HL-60 (cell line): Measurements from ENCODE around the gene IPO11.

Experiments used
- DNase-seq, 2 experiments: peaks; one replicate each; pipeline ENCODE4 v3.0.0-alpha.2; 2010 to 2020; ENCODE audit warnings: low read depth in 1 of 2, low spot score in 1 of 2
- H3K27ac ChIP-seq: fragments of 250-450 bp; sonication (Bioruptor Pico); replicated peaks from 2 replicates; pipeline ENCODE4 v1.5.1; 2020; ENCODE audit warnings: mild to moderate bottlenecking, moderate library complexity
- H3K27me3 ChIP-seq: fragments of 250-450 bp; sonication (Bioruptor Pico); 2 replicates; pipeline ENCODE4 v1.5.1; 2021; ENCODE audit warnings: mild to moderate bottlenecking, moderate library complexity; ENCODE audit not compliant: insufficient read depth, poor library complexity, severe bottlenecking
- H3K4me3 ChIP-seq: replicated peaks from 2 replicates; pipeline ENCODE4 v1.5.1; 2011; ENCODE audit warnings: mild to moderate bottlenecking, control low read depth, low read length; ENCODE audit not compliant: insufficient read depth
- GABPA ChIP-seq: IDR thresholded peaks from 2 replicates; pipeline ENCODE4 v1.6.1; 2012; ENCODE audit warnings: low read depth
- POLR2AphosphoS5 ChIP-seq: IDR thresholded peaks from 2 replicates; pipeline ENCODE4 v1.6.1; 2012; ENCODE audit warnings: low read depth
- SPI1 ChIP-seq: IDR thresholded peaks from 2 replicates; pipeline ENCODE4 v1.6.1; 2012; ENCODE audit warnings: low read depth, mild to moderate bottlenecking, borderline replicate concordance
- TF ChIP-seq, protein P1 (sequence below): IDR thresholded peaks from one replicate; pipeline ENCODE4 v1.5.1; 2011; ENCODE audit warnings: low read length, control low read depth, inconsistent platforms; ENCODE audit not compliant: insufficient read depth
- TF ChIP-seq, protein P2 (sequence below): IDR thresholded peaks from 2 replicates; pipeline ENCODE4 v1.6.1; 2012; ENCODE audit warnings: low read depth; ENCODE audit not compliant: insufficient replicate concordance

Gene IPO11

DNA sequence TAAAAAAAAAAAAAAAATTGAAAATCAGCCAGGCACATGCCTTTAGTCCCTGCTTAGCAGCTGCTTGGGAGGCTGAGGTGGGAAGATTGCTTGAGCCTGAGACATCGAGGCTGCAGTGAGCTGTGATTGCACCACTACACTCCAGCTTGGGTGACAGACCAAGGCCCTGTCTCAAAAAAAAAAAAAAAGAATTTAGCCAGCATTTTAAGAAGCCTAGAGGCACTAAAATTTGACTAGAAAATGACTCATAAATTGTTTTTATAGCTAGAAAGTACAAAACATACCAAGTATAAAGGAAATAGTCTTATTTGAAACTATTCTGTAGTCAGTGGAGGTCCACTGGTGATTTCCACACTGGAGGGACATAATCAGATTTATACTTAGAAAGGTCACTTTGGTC lies 183.5 kb downstream of the IPO11 start:
- DNase-seq, result no peak
- H3K4me3 ChIP-seq, result no peak overlapping the region
- no peak for TF ChIP-seq SPI1
- no peak for TF ChIP-seq GABPA
- TF ChIP-seq POLR2AphosphoS5, result no peak
- H3K27me3 ChIP-seq, result no peaks in the 10 kb centered on the region
- H3K27ac ChIP-seq, result no peak overlapping the region

DNA sequence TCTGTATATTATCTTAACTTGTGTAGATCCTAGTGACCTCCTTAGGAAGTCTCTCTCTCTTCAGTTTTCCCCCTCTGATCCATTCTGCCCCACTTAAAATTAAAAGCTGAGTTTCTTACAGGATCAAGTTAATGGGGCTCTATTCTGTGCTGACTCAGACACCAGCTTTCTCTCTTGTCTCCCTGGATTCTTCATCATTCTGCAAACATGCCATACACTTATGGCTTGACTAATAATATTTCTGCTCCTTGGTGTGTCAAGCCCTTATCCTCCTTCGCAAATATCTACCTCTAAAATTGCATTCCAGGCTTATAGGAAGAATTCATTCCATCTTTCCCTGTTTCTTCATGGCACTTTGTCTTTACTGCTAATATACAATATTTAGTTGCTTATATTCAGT lies 184.1 kb downstream of the IPO11 start:
- TF ChIP-seq, protein P1, sequence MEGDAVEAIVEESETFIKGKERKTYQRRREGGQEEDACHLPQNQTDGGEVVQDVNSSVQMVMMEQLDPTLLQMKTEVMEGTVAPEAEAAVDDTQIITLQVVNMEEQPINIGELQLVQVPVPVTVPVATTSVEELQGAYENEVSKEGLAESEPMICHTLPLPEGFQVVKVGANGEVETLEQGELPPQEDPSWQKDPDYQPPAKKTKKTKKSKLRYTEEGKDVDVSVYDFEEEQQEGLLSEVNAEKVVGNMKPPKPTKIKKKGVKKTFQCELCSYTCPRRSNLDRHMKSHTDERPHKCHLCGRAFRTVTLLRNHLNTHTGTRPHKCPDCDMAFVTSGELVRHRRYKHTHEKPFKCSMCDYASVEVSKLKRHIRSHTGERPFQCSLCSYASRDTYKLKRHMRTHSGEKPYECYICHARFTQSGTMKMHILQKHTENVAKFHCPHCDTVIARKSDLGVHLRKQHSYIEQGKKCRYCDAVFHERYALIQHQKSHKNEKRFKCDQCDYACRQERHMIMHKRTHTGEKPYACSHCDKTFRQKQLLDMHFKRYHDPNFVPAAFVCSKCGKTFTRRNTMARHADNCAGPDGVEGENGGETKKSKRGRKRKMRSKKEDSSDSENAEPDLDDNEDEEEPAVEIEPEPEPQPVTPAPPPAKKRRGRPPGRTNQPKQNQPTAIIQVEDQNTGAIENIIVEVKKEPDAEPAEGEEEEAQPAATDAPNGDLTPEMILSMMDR, result no peak
- TF ChIP-seq POLR2AphosphoS5, result no peak
- TF ChIP-seq, protein P2, sequence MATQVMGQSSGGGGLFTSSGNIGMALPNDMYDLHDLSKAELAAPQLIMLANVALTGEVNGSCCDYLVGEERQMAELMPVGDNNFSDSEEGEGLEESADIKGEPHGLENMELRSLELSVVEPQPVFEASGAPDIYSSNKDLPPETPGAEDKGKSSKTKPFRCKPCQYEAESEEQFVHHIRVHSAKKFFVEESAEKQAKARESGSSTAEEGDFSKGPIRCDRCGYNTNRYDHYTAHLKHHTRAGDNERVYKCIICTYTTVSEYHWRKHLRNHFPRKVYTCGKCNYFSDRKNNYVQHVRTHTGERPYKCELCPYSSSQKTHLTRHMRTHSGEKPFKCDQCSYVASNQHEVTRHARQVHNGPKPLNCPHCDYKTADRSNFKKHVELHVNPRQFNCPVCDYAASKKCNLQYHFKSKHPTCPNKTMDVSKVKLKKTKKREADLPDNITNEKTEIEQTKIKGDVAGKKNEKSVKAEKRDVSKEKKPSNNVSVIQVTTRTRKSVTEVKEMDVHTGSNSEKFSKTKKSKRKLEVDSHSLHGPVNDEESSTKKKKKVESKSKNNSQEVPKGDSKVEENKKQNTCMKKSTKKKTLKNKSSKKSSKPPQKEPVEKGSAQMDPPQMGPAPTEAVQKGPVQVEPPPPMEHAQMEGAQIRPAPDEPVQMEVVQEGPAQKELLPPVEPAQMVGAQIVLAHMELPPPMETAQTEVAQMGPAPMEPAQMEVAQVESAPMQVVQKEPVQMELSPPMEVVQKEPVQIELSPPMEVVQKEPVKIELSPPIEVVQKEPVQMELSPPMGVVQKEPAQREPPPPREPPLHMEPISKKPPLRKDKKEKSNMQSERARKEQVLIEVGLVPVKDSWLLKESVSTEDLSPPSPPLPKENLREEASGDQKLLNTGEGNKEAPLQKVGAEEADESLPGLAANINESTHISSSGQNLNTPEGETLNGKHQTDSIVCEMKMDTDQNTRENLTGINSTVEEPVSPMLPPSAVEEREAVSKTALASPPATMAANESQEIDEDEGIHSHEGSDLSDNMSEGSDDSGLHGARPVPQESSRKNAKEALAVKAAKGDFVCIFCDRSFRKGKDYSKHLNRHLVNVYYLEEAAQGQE, result no peak
- H3K27ac ChIP-seq, result no peak overlapping the region
- no peak overlapping the region for H3K4me3 ChIP-seq
- H3K27me3 ChIP-seq, result no peaks in the 10 kb centered on the region
- no peak for DNase-seq

DNA sequence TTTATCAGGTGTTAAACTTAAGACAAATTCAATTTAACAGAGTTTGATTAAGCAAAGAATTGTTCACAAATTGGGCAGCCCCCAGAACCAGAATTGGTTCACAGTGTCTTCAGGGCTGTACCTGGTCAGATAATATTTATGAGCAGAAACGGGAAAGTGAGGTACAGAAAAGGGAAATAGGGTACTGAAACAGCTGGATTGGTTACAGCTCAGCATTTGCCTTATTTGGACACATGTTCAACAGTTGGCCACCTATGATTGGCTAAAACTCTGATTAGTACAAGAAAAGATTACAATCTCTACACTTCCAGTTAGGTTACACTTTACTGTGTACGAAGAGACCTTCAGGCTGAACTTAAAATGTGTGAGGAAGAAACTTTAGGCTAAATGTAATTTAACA lies 184.8 kb downstream of the IPO11 start:
- TF ChIP-seq, protein P1, result no peak
- TF ChIP-seq GABPA, result no peak
- TF ChIP-seq POLR2AphosphoS5, result no peak
- no peak for TF ChIP-seq SPI1
- TF ChIP-seq, protein P2, result no peak
- Histone ChIP-seq H3K4me3 (no peak overlapping the region), H3K27ac (no peak overlapping the region), H3K27me3 (no peaks in the 10 kb centered on the region)
- DNase-seq, result no peak

DNA sequence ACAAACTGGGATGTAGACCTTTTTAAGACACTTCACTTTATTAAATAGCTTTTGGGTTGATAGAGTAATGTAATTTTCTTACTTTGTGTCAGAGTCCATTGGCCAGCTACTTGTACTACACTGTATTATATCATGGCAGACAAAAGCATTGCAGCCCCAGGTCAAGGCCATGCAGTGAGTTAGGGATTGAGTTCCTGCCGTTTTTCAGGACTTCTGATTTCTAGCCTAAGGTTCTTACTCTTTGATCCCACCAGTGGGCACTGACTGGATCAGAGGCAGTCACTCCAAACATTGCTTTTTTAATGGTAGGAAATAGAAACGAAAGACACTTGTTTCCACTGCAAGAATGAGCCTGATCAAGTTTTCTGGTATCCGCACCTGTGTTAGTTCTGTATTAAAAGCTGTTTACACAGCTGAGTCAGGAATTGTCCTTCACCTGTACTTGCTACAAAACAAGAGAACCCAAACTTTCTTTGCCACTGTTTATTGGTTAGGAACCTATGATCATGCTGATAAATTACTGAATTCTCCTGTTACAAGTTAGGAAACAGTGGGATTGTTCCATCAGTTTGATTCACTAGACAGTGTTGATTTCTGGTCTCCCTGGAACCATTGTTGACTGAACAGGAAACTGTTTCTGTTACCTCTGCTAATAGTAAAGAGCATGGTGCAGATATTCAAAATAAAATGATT lies 188.1 kb downstream of the IPO11 start:
- no peak overlapping the region for H3K4me3 ChIP-seq
- no peaks in the 10 kb centered on the region for H3K27me3 ChIP-seq
- TF ChIP-seq SPI1 (no peak), POLR2AphosphoS5 (no peak), GABPA (no peak)
- TF ChIP-seq, protein P1, result no peak
- TF ChIP-seq, protein P2, result no peak
- H3K27ac ChIP-seq, result no peak overlapping the region
- DNase-seq, result no peak
